ENCODE results near the gene RAD23B.

RAD23B gene

DNA sequence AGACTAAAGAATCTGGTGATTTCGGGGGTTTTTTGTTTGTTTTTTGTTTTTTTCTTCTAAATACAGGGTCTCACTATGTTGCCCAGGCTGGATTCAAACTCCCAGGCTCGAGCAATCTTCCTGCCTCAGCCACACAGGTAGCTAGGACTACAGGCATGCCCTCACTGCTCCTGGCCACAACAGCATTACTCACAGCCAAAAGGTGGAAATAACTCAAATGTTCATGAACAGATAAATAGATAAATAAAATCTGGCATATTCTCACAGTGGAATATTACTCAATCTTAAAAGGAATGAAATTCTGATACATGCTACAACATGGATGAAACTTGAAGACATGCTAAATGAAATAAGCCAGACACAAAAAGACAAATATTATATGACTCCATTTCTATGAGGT, 19.8 kb upstream of the RAD23B start:
- Histone ChIP-seq H3K4me3 (ENCODE audit: low read depth in 1 of 2, low read length in 1 of 2) (no peak overlapping the region), H3K36me3 (no peaks in the 10 kb centered on the region), H3K27ac (no peak overlapping the region), H3K9me3 (no peaks in the 10 kb centered on the region), H3K4me1 (ENCODE audit: control insufficient read depth in 1 of 2, insufficient read depth in 1 of 2, low read depth in 1 of 2, low read length in 1 of 2) (no peaks in the 10 kb centered on the region), H3K27me3 (peaks cover 16% of the 10 kb centered on the region)
- TF ChIP-seq, protein P1, sequence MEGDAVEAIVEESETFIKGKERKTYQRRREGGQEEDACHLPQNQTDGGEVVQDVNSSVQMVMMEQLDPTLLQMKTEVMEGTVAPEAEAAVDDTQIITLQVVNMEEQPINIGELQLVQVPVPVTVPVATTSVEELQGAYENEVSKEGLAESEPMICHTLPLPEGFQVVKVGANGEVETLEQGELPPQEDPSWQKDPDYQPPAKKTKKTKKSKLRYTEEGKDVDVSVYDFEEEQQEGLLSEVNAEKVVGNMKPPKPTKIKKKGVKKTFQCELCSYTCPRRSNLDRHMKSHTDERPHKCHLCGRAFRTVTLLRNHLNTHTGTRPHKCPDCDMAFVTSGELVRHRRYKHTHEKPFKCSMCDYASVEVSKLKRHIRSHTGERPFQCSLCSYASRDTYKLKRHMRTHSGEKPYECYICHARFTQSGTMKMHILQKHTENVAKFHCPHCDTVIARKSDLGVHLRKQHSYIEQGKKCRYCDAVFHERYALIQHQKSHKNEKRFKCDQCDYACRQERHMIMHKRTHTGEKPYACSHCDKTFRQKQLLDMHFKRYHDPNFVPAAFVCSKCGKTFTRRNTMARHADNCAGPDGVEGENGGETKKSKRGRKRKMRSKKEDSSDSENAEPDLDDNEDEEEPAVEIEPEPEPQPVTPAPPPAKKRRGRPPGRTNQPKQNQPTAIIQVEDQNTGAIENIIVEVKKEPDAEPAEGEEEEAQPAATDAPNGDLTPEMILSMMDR (IDR thresholded peaks at IDR 0.05) = no peak

DNA sequence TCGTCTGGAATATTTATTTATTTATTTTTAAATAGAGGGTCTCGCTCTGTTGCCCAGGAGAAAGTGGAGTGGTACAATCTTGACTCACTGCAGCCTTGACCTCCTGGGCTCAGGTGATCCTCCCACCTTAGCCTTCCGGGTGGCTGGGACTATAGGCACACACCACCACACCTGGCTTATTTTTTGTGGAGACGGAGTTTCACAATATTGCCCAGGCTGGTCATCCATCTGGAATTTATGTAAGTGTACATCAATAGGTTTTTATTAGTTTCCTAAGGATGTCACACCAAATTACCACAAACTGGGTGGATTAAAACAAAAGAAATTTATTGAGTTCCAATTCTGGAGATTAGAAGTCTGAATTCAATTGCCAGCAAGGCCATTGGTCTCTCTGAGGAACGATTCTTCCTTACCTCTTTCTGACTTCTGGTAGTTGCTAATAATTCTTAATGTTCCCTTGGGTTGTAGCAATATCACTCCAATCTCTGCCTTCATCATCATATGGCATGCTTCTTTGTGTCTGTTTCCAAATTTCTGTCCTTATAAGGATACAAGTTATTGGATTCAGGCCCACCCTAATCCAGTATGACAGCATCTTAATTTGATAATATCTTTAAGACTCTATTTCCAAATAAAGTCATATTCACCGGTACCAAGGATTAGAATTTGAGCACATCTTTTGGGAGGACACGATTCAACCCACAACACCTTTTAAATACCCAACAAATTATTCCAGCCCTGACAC, 16.3 kb upstream of the RAD23B start:
- H3K4me1 ChIP-seq (ENCODE audit: control insufficient read depth in 1 of 2, insufficient read depth in 1 of 2, low read depth in 1 of 2, low read length in 1 of 2) = no peaks in the 10 kb centered on the region
- no peaks in the 10 kb centered on the region for H3K36me3 ChIP-seq
- no peaks in the 10 kb centered on the region for H3K9me3 ChIP-seq
- no peak overlapping the region for H3K4me3 ChIP-seq (ENCODE audit: low read depth in 1 of 2, low read length in 1 of 2)
- TF ChIP-seq, protein P1 (IDR thresholded peaks at IDR 0.05) = no peak
- H3K27ac ChIP-seq = no peak overlapping the region
- H3K27me3 ChIP-seq = peaks cover 29% of the 10 kb centered on the region

DNA sequence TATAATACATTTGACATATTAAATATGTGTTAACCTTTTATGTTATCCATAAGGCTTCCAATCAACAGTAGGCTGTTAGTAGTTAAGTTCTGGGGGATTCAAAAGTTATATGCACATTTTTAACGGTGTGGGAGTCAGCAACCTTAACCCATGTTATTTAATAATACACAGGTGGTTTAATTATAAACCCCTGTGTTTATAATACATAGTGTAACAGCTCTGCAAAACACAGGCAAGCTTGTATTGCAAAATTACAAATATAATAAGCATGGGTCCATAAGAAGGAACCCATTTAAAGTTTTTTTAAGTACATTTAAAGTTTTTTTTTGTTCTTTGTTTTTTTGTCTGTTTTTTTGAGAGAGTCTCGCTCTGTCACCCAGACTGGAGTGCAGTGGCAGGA, 14.5 kb upstream of the RAD23B start:
- H3K4me1 ChIP-seq (ENCODE audit: control insufficient read depth in 1 of 2, insufficient read depth in 1 of 2, low read depth in 1 of 2, low read length in 1 of 2) = no peaks in the 10 kb centered on the region
- TF ChIP-seq, protein P1 (IDR thresholded peaks at IDR 0.05) = no peak
- no peak overlapping the region for H3K27ac ChIP-seq
- H3K27me3 ChIP-seq = peaks cover 34% of the 10 kb centered on the region
- no peaks in the 10 kb centered on the region for H3K9me3 ChIP-seq
- H3K36me3 ChIP-seq = no peaks in the 10 kb centered on the region
- H3K4me3 ChIP-seq (ENCODE audit: low read depth in 1 of 2, low read length in 1 of 2) = no peak overlapping the region

DNA sequence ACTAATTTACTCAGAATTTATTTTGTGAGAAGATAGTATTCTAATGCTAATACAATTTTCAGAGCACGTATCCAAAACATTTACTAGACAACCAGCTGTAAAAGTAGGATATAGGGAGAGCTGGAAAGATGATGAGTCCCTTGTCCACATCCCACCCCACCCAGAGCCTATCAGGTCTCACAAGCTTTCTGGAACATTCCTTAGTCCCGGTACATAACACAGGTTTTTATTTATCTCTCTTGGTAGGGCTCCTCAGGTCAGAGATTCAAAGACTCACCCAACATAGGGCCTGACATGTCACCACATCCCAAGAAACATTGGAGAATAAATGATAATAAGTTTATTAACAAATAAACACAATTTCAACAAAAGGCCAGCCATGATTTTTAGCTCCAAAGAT, 13.8 kb upstream of the RAD23B start:
- Histone ChIP-seq H3K4me1 (ENCODE audit: control insufficient read depth in 1 of 2, insufficient read depth in 1 of 2, low read depth in 1 of 2, low read length in 1 of 2) (no peaks in the 10 kb centered on the region), H3K4me3 (ENCODE audit: low read depth in 1 of 2, low read length in 1 of 2) (no peak overlapping the region), H3K36me3 (no peaks in the 10 kb centered on the region), H3K27me3 (peaks cover 41% of the 10 kb centered on the region), H3K27ac (no peak overlapping the region), H3K9me3 (no peaks in the 10 kb centered on the region)
- TF ChIP-seq, protein P1 (IDR thresholded peaks at IDR 0.05) = no peak

DNA sequence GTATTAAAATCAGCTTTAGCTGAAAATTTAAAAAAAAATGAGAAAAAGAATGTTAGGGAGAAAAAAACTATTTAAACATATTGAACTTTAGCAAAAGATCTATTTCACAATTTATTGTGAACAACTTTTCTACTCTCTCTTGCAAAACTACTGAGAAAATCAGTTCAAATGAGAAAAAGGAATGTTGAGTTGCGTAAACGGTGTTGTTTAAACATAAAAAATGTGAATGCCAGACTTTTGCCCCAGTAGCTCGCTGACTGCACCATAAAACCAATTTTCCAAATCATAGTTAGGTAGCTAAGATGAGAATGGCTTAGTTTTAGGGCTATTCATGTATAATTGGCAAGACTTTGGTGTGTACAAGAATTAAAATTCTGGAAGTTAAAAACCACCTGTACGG, 13.4 kb upstream of the RAD23B start:
- Histone ChIP-seq H3K36me3 (no peaks in the 10 kb centered on the region), H3K9me3 (no peaks in the 10 kb centered on the region), H3K4me3 (ENCODE audit: low read depth in 1 of 2, low read length in 1 of 2) (no peak overlapping the region), H3K27ac (no peak overlapping the region), H3K4me1 (ENCODE audit: control insufficient read depth in 1 of 2, insufficient read depth in 1 of 2, low read depth in 1 of 2, low read length in 1 of 2) (no peaks in the 10 kb centered on the region), H3K27me3 (peaks cover 42% of the 10 kb centered on the region)
- TF ChIP-seq, protein P1 (IDR thresholded peaks at IDR 0.05) = no peak

Measured in neutrophil (primary cell).